ENCODE data around the gene MAFF.
"Not testable (repeated sequence)": the region's sequence is repeated elsewhere in the genome, so short reads cannot be mapped to it uniquely, and the experiment has no call there.

Gene MAFF

GRCh38 chr22:38223289-38223960, 21.6 kb downstream of the MAFF start:
- DNase-seq (ENCODE audit: low read depth in 2 of 2) = no peak

DNA sequence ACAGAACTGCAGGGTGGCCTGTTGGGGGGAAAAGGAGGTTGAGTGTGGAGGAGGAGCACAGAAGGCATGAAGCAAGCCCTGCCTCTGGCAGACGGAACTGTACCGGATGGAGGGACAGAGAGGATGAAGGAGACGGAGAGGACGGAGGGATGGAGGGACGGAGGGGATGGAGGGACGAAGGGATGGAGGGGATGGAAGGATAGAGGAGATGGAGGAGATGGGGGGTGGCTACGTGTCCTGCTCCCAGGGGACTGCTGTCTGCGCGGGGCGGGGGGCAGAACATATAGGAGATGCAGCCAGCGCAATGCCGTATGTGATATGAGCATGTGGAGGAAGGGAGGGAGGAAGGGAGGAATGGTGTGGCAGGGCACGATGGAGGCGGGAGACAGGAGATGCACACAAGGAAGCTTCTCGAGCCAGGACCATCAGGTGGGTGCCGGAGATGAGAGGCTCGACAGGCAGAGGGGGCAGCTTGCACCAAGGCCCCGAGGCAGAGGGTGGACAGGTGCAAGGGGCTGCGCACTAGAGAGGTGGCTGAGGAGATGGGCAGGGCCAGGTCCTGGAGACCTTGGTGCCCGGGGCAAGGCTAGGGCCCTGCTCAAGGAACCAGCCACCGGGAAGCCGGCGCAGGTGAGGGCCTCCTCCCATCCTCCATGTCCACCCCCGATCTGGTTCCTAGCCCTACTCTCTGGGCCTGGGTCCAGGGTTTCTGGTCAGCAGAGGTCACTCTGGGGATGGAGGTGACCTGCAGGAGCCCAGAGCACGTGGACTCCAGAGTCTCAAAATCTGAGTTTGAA, 25.3 kb downstream of the MAFF start:
- DNase-seq (ENCODE audit: low read depth in 2 of 2) = no peak

DNA sequence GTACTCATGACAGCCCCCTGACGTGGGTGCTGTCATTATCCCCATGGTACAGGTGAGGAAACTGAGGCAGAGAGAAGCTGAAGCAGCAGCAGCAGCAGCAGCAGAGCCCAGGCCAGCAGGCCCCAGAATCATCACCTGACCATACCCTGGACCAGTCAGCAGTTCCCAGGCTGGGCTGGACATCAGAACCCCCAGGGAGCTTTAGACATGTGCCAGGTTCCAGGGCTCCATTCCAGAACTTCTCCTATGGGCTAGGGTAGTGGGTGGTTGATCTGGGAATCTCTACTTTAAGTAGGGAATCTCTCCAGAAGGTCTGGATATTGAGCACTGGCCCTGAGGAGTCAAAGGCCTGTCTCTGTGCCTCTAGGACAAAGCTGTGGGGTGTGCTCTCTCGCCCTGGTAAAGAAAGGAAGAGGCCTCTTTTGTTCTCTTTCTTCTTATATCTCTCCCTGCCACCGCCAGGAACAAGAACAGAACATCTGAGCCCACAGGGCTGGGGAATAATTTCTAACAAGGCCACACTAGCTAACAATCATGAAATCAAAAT, 26.6 kb downstream of the MAFF start:
- DNase-seq (ENCODE audit: low read depth in 2 of 2) = no peak

DNA sequence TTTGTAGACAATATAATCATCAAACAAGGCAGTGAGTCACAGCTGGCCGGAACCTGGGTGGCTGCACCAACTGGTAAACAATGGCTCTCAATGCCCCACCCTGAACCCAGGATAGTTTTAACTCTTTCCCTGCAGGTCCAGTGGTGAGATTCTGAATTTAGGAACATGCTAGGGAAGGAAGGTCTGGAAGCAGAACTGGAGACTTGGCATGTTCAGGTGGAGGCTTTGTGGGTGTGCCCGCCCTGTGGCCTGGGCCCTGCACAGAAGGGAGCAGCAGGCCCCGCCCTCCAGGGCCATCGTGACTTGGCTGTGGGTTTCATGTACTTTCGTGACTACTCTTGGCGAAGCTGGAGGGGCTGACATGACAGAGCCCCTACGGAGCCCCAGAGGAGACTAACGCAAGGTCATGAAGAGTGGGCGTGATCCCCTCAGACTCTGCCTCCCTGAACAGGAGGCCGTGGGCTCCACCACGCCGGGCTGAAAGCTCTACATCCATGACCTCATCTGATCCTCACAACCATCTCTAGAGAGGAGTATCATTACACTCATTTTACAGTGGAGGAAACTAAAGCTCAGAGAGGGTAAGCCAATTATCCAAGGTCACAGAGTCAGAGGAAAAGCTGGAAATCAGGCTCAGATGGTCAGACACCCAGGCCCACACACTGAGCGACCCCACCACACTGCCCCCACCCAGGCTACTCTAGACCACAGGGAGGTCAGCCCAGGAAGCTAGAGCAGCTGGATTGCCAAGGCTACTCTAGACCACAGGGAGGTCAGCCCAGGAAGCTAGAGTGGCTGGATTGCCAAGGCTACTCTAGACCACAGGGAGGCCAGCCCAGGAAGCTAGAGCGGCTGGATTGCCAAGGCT, 27.3 kb downstream of the MAFF start:
- no peak for DNase-seq (ENCODE audit: low read depth in 2 of 2)

DNA sequence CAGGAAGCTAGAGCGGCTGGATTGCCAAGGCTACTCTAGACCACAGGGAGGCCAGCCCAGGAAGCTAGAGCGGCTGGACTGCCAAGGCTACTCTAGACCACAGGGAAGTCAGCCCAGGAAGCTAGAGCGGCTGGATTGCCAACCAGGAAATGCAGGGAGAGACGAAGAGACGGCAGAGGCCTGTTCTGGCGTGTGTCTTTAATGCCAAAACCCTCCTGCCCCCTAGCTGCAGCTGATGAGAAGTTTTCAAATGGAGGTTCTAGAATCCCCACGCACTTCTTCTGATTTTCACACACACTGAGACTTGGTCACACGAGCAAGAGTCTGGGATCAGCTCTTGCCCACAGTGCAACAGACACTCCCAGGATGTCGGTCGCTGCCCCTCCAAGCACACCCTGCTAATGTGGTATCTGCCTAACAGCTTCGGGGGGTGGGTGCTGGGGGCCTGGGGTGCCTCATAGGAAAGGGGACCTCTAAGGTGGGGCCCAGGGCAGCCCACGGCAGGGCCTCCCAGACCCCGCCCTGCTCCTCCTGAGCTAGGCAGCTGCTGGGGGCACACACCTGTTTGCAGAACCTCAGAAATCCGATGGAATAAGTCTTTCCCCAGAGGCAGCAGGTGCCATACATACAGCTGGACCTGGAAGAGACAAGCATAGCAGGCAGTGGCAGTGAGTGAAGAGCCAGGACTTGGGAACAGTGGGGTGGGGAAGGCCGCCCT, 28.5 kb downstream of the MAFF start:
- DNase-seq (ENCODE audit: low read depth in 2 of 2) = no peak

- no peak for DNase-seq (ENCODE audit: low read depth in 2 of 2)
These were observed 29.1 kb downstream of the MAFF start for GRCh38 chr22:38230916-38231315.

DNA sequence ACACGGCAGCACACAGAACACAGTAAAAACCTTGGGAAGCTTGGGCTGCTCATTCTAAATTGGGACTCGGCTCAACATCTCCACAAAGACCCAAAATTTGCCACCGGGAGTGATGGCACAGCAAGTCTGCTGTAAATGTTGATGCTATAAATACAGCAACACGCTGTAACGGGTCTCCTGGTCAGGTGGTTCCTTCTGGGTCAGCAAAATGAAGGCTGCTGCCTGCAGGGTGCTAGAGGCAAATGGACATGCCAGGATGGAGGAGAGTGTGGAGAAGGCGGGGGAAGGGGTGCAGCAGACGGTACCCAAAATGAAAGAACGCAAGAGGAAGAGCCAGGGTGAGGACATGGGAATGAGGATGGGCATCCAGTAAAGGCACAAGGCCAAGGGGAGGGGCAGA, 30.4 kb downstream of the MAFF start:
- DNase-seq (ENCODE audit: low read depth in 2 of 2) = no peak

DNA sequence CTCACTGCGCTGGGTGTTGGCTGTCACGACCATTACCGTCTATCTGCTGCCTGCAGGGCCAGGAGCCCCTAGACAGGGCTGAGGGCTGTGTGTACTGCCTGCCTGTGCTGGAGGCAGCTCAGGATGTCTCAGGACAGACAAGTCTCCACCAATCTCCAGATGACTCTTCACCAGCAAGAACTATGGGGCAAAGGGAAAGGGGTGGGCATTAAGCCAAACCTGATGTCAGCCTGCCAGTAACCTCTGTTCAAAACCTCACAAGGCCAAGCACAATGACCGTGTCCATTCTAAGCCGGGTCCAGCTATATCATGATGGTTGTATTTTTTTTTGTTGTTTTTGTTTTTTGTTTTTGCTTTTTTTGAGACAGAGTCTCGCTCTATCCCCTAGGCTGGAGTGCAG, 31.6 kb downstream of the MAFF start:
- no peak for DNase-seq (ENCODE audit: low read depth in 2 of 2)

DNA sequence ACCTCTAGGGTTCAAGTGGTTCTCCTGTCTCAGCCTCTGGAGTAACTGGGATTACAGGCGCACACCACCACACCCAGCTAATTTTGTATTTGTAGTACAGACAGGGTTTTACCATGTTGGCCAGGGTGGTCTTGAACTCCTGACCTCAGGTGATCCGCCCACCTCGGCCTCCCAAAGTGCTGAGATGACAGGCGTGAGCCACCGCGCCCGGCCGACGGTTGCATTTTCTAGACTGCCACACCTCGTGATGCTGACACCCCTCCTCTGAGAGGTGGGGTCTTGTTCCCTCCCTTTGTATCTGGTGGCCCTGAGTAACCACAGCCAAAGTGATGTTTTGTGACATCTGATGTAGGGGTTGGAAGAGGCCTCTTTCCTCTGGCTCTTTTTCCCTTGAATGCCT, 32.1 kb downstream of the MAFF start:
- not testable (repeated sequence) for DNase-seq (ENCODE audit: low read depth in 2 of 2)

- DNase-seq (ENCODE audit: low read depth in 2 of 2) = no peak
These were observed 33.6 kb downstream of the MAFF start for GRCh38 chr22:38235240-38235850.

DNA sequence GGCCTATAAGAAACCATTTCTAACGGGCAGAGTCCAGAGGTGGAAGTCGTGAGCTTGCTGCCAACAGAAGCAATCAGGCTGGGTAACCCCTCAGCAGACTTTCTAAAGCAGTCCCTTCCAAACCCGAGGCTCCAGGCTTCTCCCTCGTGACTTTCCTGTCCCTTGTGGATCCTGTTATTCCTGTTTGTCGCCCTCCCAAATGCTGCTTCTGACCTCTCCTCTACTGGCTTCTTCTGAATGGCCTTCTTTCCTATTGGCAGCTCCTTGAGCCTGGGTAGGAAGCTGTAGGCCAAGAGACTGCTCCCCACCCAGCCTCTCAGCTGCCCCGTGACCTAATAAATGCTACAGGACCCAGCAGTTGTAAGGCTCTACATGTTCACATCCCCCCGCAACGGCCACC, 35.0 kb downstream of the MAFF start:
- DNase-seq (ENCODE audit: low read depth in 2 of 2) = no peak

DNA sequence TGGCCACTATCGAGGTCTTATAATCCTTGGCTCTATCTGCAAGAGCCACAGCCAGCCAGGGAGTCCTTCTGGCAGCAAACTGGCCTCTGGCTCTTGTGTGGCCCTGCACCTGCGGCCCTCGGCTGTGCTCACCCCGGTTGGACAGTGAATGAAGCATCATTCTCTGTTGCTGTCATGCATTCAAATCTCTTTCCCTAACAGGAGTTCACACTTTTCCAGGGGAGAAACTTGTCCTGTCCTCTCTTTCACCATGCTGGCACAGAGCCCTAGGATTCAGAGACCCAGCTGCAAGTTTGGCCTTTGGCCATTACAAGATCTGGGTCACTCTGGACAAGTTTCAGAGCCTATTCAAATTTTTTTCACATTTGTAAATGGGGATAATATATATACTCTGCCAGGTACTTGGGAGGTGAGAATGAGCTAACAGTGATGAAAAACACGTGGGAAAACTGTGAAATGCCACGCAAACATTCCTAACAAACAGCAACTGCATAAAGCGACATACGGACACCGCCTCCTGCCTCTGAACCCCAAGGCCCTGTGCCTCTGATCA, 36.8 kb downstream of the MAFF start:
- DNase-seq (ENCODE audit: low read depth in 2 of 2) = no peak

DNA sequence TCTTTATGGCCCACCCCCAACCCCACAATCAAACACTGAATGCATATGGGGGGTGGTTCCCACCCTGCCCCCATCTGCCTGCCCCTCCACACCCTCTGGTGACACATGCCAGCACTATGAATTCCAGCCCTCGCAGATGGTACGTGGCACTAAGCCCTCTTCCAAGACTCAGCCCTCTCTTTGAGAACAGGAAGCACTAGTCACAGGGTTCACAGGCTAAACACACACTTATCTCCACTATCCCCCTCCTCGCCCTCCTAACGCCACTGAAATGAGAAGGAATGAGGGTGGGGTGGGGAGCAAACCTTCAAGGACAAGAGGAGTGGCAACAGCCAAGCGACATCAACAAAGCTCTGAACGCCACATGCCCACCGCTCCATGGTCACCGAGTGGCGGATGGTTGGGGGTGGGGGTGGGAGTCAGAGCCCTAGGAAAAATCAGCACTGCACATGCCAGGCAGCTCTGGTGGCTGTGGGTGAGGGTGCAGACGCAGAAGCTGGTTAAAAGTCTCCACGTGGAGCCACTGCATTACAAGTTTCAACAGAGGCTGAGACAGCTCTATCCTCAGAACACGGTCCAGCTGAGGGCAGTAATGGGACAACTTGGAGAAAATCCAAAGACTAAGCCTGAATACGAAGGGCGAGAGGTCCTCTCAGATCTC, 37.4 kb downstream of the MAFF start:
- no peak for DNase-seq (ENCODE audit: low read depth in 2 of 2)

DNA sequence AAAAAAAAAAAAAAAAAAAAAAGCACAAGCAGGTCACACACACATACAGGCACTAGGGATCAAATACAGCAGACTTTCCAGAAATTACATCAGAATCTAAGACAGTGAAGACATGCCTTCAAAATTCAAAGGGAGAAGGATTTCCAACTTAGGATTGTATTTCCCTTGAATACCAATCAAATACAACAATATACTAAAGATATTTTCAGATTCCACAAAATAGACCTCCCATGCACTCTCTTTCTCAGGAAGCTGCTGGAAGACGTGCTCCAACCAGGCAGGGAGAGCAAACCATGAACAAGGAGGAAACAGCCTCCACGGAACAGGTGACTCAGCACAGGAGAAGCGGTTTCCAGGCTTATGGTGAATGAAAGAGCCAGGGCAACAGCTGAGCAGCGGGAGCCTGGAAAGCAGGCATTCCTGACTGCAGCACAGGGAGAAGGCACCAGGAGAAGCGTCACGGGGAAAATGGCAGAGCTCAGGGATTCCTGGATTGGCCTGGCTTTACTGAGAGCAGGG, 39.0 kb downstream of the MAFF start:
- DNase-seq (ENCODE audit: low read depth in 2 of 2) = no peak

- no peak for DNase-seq (ENCODE audit: low read depth in 2 of 2)
These were observed 41.4 kb downstream of the MAFF start for GRCh38 chr22:38243007-38243765.

GRCh38 chr22:38244106-38244505, 42.3 kb downstream of the MAFF start:
- DNase-seq (ENCODE audit: low read depth in 2 of 2) = no peak

DNA sequence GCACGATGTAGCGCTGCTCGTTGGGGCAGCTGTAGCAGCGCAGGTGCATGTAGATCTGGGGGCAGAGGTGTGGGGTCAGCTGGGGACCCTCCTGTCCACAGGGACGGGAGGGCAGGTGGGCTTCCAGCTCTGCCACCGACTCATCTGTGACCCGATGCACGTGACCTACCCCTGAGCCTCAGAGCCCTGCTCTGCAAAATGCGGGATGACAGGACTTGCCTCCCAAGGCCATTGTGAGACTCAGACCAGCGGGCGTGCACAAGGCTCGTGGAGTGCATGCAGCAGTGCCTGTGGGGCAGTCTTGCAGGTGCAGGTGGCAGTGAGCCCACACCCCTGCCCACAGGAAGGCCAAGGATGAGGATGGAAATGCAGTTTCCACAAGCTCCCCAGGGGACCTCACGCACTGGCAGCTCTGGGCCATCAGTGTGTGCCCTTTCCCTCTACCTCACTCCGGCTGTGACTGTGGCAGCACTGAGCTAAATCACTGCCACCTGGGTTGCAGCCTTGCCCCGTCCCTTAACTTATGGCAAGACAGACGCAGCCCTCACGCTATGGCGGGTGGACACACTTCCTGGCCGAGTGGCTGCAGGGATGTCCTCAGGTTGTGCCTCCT, 44.4 kb downstream of the MAFF start:
- no peak for DNase-seq (ENCODE audit: low read depth in 2 of 2)

GRCh38 chr22:38246692-38247091, 44.9 kb downstream of the MAFF start:
- DNase-seq (ENCODE audit: low read depth in 2 of 2) = no peak

DNA sequence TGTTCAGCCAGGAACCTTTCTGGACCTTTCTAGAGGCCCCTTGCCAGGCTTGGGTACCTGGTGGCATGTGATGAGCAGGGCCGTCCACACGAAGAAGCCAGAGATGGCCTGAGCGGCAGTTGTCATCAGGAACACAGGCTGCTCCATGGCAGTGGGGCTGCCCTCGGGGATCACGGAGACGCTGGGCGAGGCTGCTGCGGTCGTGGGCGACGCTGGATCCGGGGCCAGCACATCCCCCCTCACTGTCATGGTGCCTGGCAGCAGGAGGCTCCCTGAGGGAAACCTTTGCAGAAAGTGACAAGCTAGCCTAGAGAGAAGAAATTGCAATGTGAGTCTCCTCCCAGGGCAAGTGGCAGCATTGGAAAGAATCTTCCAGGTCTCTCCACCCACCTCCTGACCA, 45.9 kb downstream of the MAFF start:
- DNase-seq (ENCODE audit: low read depth in 2 of 2) = no peak

Measured in stimulated activated CD4-positive, alpha-beta T cell treated with anti-CD3 and anti-CD28 coated beads, Interleukin-12 subunit alpha, Interleukin-12 subunit beta, amount 100 ng/mL, for 24 hours (primary cell).